Limb (tissue), 2 donors: ENCODE results near the gene NDUFAF7.
"Not testable (repeated sequence)": the region's sequence is repeated elsewhere in the genome, so short reads cannot be mapped to it uniquely, and the experiment has no call there.

Experiments used
- DNase-seq, 2 donors: peaks; one replicate each; pipeline ENCODE4 v3.0.0-alpha.2; 2016; ENCODE audit errors: extremely low spot score in 2 of 2

NDUFAF7 gene

DNA sequence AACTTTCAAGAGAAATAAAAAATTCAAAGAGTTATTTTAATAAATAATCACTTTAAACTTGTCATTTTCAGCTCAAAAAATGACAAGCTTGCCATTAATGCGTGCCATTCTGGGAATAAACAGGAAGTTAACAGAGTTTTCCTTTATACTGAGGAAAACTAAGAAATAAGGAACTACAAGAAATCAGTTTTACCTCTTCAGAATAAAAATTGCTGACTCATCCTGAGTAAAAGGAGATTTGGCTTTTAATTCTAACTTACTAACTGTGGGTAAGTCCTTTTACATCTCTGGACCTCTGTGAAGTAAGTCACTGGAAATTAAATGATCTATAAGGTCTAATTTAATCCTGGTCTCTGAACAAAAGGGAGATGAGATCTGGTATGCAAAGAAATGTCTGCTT lies 16.2 kb upstream of the NDUFAF7 start:
- DNase-seq: no peak

DNA sequence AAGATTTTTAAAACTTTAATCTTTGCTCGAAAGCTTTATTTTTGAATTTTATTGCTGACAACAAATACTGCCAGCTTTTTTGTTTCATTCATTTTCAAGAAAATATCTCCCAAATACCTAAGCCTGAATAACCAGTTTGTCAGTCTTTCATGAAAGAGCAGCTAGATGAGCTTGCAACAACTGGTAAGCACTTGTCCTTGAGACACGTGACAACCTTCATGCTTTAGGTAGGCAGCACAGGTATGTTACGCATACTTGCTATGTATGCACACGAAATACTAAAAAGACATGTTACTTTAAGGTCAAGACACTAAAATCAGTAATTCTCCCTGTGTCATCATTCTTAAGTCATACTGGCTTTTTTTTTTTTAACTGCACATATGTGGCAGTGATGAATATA lies 12.4 kb upstream of the NDUFAF7 start:
- DNase-seq: no peak

- no peak for DNase-seq
Measured at GRCh38 chr2:37223131-37223530, 8.3 kb upstream of the NDUFAF7 start.

DNA sequence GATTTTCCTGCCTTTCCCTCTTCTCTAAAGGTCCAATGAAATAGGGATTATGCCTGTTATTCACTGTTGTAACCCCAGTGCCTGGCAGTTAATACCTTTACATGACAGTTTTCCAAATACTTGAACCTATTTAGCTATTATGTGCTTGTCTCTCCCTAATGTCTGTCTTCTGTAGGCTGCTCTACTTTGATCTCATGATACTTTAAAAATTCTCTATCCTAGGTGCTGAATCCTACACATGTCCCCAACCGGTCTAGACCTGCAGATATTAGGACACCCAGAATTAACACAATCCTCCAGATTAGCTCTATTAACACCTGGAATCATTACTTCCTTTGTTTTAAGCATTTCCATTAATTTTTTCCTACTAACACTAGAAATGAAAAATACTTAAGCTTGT lies 7.4 kb upstream of the NDUFAF7 start:
- DNase-seq: no peak

DNA sequence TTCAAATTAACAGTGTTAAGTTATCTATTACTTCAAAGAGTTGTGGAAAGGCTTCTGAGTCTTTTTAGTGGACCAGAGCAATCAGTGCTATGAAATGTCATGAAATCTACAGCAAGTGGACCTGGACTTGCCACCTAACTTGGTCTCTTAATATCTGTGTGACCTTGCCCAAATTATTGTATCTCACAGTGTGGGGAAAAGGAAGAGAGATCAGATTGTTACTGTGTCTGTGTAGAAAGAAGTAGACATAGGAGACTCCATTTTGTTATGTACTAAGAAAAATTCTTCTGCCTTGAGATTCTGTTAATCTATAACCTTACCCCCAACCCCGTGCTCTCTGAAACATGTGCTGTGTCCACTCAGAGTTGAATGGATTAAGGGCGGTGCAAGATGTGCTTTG lies 6.3 kb upstream of the NDUFAF7 start:
- DNase-seq: not testable (repeated sequence)

- DNase-seq: no peak
Measured at GRCh38 chr2:37226863-37227262, 4.6 kb upstream of the NDUFAF7 start.

DNA sequence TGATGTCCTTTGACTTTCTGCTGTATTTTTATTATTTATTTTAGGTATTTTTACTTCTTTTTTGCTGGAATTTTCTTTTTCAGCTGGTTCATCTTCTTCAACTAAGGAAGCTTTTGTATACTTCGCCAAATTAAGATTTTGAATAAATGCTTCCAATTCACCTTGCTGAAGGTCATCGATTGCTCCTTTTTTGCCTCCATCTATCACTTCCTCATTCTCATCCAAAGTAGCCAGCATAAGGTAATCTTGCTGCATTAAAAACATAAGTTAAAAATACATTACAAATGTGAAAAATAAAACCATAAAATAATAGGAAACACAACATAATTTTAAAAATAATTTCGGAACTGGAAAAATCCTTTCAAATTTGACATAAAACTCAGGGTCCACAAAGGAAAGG lies 2.7 kb upstream of the NDUFAF7 start:
- DNase-seq: no peak

DNA sequence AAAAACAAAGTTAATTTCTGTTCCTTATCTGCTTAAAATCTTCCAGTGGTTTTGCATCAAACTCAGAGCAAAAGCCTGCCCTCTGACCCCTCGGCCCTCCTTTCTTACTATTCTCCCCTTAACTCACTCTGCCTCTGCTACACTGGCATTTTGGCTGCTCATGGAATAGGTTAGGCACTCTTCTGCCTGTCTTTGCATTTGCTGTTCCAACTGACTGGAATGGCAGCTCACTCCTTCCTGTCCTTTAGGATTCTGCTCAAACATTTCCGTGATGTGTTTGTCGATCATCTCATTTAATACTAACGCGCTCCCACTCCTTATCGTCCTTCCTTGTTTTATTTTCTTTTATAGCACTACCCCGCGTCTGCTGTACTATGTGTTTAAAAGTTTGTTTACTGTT lies 877 bp upstream of the NDUFAF7 start:
- DNase-seq: no peak

- peak in 1 of 2 donors; percentile 48 for DNase-seq
Measured at GRCh38 chr2:37232131-37232933, 874 bp downstream of the NDUFAF7 start.

- DNase-seq: no peak
Measured at GRCh38 chr2:37243435-37243834, 12.0 kb downstream of the NDUFAF7 start.

DNA sequence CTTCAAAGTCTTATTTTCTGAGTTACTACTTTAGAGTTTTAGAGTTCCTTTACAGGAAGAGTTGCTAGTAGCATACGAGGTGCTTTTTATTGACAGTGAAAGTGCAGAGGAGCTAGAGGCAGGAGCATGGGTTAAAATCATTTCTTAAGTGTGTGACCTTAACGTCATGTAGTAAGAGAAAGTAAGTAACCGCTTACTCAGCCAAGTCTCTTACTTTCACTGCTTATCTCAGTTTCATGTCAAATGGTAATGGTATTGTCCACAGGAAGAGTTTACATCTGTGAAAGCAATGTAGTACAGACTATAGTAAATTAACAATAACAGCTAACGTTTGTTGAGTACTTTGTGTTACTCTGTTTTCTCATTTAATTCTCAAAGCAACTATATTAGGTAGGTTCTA lies 12.6 kb downstream of the NDUFAF7 start:
- DNase-seq: no peak

GRCh38 chr2:37244755-37245154 lies 13.3 kb downstream of the NDUFAF7 start:
- DNase-seq: no peak

GRCh38 chr2:37246205-37246604 lies 14.7 kb downstream of the NDUFAF7 start:
- no peak for DNase-seq

- no peak for DNase-seq
Measured at GRCh38 chr2:37250869-37251740, 19.6 kb downstream of the NDUFAF7 start.

DNA sequence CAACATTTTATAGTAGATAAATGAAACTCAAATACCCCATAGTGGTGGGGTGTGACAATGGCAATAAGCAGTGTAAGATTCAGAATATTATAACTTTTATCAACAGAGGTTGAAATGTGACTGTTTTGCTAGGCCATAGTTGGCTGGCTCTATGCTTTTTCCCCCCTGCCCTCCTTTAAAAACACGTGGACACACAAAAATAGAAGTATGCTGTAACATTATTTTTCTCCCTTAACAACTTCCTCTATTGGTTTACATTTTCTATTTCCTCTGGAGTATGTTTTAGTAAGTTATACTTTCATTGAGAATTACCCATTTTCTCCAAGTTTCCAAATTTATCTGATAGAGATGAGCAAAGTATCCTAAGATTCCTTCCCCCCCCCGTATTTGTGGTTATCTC lies 31.1 kb downstream of the NDUFAF7 start:
- DNase-seq: no peak

DNA sequence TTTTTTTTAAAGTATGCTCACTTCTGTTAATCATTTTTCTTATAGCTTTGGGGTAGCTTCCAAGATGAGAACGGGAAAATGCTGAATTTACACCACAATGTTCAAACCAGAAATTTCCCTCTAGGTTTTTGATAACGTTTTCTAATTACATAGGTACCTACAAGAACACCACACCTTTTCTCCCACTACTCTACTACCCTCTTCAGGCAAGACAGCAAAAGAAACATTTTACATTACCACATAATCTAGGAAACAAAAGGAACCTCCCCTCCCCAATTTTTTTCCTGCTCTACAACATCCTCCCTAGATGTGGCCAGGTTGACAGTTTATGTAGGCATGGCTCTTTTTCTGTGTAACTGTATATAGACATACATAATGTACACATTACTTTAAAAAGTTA lies 32.4 kb downstream of the NDUFAF7 start:
- no peak for DNase-seq

GRCh38 chr2:37267685-37268084 lies 36.2 kb downstream of the NDUFAF7 start:
- no peak for DNase-seq

- DNase-seq: no peak
Measured at GRCh38 chr2:37268111-37268510, 36.7 kb downstream of the NDUFAF7 start.

DNA sequence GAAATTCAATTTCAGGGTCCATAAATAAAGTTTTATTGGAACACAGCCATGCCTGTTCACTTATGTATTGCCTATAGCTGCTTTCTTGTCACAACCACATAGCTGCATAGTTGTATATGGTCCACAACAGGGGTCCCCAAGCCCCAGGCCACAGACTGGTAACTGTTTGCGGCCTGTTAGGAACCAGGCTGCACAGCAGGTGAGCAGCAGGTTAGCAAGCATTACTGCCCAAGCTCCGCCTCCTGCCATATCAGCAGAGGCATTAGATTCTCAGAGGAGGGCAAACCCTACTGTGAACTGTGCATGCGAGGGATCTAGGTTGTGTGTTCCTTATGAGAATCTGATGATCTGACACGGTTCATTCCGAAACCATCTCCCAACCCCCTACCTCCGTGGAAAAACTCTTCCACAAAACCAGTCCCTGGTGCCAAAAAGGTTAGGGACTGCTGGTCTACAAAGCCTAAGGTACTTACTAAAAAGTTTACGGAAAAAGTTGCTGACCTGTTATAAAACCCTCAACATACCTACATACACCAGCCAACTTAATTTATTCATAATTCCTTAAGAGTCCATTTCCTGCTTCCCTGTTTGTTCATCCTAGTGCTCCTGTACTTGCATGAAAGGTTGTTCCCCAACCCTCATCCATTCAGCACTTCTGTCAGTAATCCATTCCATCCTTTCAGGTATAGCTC lies 40.1 kb downstream of the NDUFAF7 start:
- DNase-seq: no peak

- DNase-seq: no peak
Measured at GRCh38 chr2:37274359-37274965, 43.0 kb downstream of the NDUFAF7 start.

DNA sequence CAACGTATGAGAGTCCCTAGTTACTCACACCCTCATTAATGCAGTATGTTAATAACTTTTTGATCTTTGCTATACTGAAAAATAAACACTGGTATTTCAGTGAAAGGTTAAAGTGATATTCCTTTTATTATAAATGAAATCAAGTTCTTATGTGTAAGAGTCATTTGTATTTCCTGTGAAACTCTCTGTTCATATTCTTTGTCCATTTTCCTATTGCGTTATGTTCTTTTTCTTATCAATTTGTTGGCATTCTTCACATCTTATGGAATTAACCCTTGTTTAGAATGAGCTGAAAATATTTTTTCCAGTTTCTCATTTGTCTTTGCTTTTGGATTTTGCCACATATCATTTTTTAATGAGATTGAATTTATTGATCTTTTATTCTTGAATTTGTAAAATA lies 44.8 kb downstream of the NDUFAF7 start:
- DNase-seq: no peak

- DNase-seq: no peak
Measured at GRCh38 chr2:37281916-37282315, 50.5 kb downstream of the NDUFAF7 start.
